Keratinocyte (primary cell): Measurements from ENCODE around the gene CHFR.

ENCODE experiments used
- CTCF ChIP-seq, 3 experiments: IDR thresholded peaks in 1 of 3; conservative IDR thresholded peaks in 1 of 3; optimal IDR thresholded peaks in 1 of 3; 2 replicates in 2 of 3; 3 replicates in 1 of 3; pipeline versions ENCODE3 to v1.5.1; 2011; ENCODE audit warnings: low read length in 3 of 3, mild to moderate bottlenecking in 3 of 3, moderate library complexity in 2 of 3, control low read depth in 1 of 3, inconsistent platforms in 1 of 3; ENCODE audit not compliant: insufficient read depth in 2 of 3; ENCODE audit errors: extremely low read depth in 1 of 3
- EZH2 ChIP-seq: IDR thresholded peaks from one replicate; pipeline ENCODE4 v1.6.1; 2012; ENCODE audit warnings: inconsistent platforms, mild to moderate bottlenecking, low read length, moderate library complexity

DNA sequence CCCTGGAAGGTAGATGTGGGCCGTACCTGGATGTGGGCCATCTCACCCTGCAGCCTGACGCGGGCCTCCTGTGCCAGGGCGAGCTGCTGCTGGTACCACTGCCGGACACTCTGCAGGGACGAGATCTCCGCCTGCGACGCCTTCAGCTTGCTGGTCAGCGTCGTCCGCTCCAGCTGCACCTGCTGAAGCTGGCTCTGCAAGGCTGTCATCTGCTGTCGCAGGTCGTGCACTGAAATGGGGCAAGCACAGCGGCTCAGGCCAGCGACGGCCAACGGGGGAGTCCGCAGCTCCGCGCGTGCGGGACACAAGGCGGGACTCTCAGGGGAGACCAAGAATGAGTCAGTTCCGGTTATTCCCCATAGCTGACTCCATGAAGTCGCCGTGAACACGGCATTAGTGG, 85.7 kb downstream of the CHFR start:
- TF ChIP-seq CTCF (optimal IDR thresholded peaks at IDR 0.05 in 1 of 3, IDR thresholded peaks at IDR 0.05 in 1 of 3, conservative IDR thresholded peaks at IDR 0.05 in 1 of 3; ENCODE audit: extremely low read depth in 1 of 3, insufficient read depth in 2 of 3, low read length in 3 of 3) (no peak), EZH2 (no peak)
